Renal cortex interstitium (tissue), 15 donors: ENCODE results near the gene TBCC. TPM values are rescaled to one million over a fixed set of nuclear protein-coding genes. Genes with fewer than 3 reads are reported as not detected.

Source experiments
- DNase-seq, 11 donors: peaks; one replicate each; pipeline ENCODE4 v3.0.0-alpha.2; 2013; ENCODE audit warnings: low read depth in 9 of 11, low spot score in 4 of 11; ENCODE audit errors: extremely low read depth in 1 of 11
- long read RNA-seq, 16 experiments: transcript quantifications; one replicate each; lab custom pipeline, GENCODE V29; 2026
- polyA plus RNA-seq, 3 donors: library from polyadenylated mRNA; unstranded; fragments of 120-200 nt; gene quantifications; one replicate each; pipeline ENCODE4 v1.2.1, GENCODE V29; 2013; ENCODE audit not compliant: insufficient read length in 3 of 3

The TBCC gene, protein sequence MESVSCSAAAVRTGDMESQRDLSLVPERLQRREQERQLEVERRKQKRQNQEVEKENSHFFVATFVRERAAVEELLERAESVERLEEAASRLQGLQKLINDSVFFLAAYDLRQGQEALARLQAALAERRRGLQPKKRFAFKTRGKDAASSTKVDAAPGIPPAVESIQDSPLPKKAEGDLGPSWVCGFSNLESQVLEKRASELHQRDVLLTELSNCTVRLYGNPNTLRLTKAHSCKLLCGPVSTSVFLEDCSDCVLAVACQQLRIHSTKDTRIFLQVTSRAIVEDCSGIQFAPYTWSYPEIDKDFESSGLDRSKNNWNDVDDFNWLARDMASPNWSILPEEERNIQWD
- 10 to 100 TPM; 21.5 to 26.2 (median 23.4) TPM for polyA plus RNA-seq
- long read RNA-seq, donor 1, transcript TBCC-201 (1 exons, 1,616 nt) = major isoform, 24 of 24 reads
- long read RNA-seq, donor 1, partial matches to known transcripts = 0 of 24 reads
- long read RNA-seq, donor 1, other reads (novel, unspliced or antisense) = 0 of 24 reads
- long read RNA-seq, donor 2, transcript TBCC-201 (1 exons, 1,616 nt) = major isoform, 26 of 26 reads
- long read RNA-seq, donor 2, partial matches to known transcripts = 0 of 26 reads
- long read RNA-seq, donor 2, other reads (novel, unspliced or antisense) = 0 of 26 reads
- long read RNA-seq, donor 3, transcript TBCC-201 (1 exons, 1,616 nt) = major isoform, 27 of 27 reads
- long read RNA-seq, donor 3, partial matches to known transcripts = 0 of 27 reads
- long read RNA-seq, donor 3, other reads (novel, unspliced or antisense) = 0 of 27 reads
- long read RNA-seq, donor 4, transcript TBCC-201 (1 exons, 1,616 nt) = major isoform, 13 of 13 reads
- long read RNA-seq, donor 4, partial matches to known transcripts = 0 of 13 reads
- long read RNA-seq, donor 4, other reads (novel, unspliced or antisense) = 0 of 13 reads
- long read RNA-seq, donor 5 = 0 reads
- long read RNA-seq, donor 6, transcript TBCC-201 (1 exons, 1,616 nt) = major isoform, 24 of 24 reads
- long read RNA-seq, donor 6, partial matches to known transcripts = 0 of 24 reads
- long read RNA-seq, donor 6, other reads (novel, unspliced or antisense) = 0 of 24 reads
- long read RNA-seq, donor 7, transcript TBCC-201 (1 exons, 1,616 nt) = major isoform, 19 of 19 reads
- long read RNA-seq, donor 7, partial matches to known transcripts = 0 of 19 reads
- long read RNA-seq, donor 7, other reads (novel, unspliced or antisense) = 0 of 19 reads
- long read RNA-seq, donor 8 = 0 reads
- long read RNA-seq, donor 9, transcript TBCC-201 (1 exons, 1,616 nt) = major isoform, 29 of 29 reads
- long read RNA-seq, donor 9, partial matches to known transcripts = 0 of 29 reads
- long read RNA-seq, donor 9, other reads (novel, unspliced or antisense) = 0 of 29 reads
- long read RNA-seq, donor 10, transcript TBCC-201 (1 exons, 1,616 nt) = major isoform, 22 of 22 reads
- long read RNA-seq, donor 10, partial matches to known transcripts = 0 of 22 reads
- long read RNA-seq, donor 10, other reads (novel, unspliced or antisense) = 0 of 22 reads
- long read RNA-seq, donor 11, transcript TBCC-201 (1 exons, 1,616 nt) = major isoform, 8 of 8 reads
- long read RNA-seq, donor 11, partial matches to known transcripts = 0 of 8 reads
- long read RNA-seq, donor 11, other reads (novel, unspliced or antisense) = 0 of 8 reads
- long read RNA-seq, donor 12, transcript TBCC-201 (1 exons, 1,616 nt) = major isoform, 11 of 11 reads
- long read RNA-seq, donor 12, partial matches to known transcripts = 0 of 11 reads
- long read RNA-seq, donor 12, other reads (novel, unspliced or antisense) = 0 of 11 reads
- long read RNA-seq, donor 13 = 0 reads
- long read RNA-seq, donor 14, transcript TBCC-201 (1 exons, 1,616 nt) = major isoform, 16 of 16 reads
- long read RNA-seq, donor 14, partial matches to known transcripts = 0 of 16 reads
- long read RNA-seq, donor 14, other reads (novel, unspliced or antisense) = 0 of 16 reads
- long read RNA-seq, donor 15, transcript TBCC-201 (1 exons, 1,616 nt) = major isoform, 15 of 15 reads
- long read RNA-seq, donor 15, partial matches to known transcripts = 0 of 15 reads
- long read RNA-seq, donor 15, other reads (novel, unspliced or antisense) = 0 of 15 reads
- long read RNA-seq, donor 16, transcript TBCC-201 (1 exons, 1,616 nt) = major isoform, 36 of 36 reads
- long read RNA-seq, donor 16, partial matches to known transcripts = 0 of 36 reads
- long read RNA-seq, donor 16, other reads (novel, unspliced or antisense) = 0 of 36 reads

GRCh38 chr6:42745640-42746462 is at the start of gene TBCC:
TSS of gene TBCC (minus strand) at chr6:42746103. CDS start at chr6:42746073, 30 bp downstream.
- DNase-seq = peak; percentile 91 to 99 (median 97)

- DNase-seq = no peak
Observed at GRCh38 chr6:42795651-42796050, 49.7 kb upstream of the TBCC start.

GRCh38 chr6:42791706-42792320 is 45.9 kb upstream of the TBCC start:
- DNase-seq = no peak

DNA sequence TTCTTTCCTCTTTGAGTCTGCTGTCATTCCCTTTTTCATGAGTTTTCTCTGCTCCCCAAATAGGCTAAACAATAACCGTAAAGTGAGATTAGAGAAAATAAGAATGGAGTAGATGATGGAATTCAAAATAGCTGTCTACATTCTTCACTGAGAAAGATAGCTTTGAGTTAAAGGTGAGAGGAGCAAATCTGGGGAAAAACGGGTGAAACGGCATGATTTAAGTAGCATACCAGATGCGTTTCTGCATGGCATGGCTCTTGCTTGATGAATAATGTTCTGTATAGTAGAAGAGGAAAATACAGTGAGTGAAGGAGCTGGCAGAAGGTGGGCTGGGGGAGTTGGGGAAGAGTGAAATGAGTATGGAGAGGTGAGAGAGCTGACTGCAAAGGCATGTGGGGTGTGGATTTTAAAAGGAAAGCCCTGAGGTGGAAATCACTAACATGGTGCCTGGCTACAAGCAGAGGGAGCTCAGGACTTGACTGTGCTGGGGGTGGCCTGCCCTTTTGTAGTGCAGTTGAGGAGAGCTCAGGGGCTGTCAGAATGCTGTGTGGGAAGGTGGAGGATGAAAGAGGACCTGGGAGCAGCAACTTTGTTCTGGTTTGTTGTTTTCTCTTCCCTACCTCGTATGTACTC is 44.8 kb upstream of the TBCC start:
- no peak for DNase-seq

GRCh38 chr6:42788671-42789070 is 42.8 kb upstream of the TBCC start:
- DNase-seq = no peak

DNA sequence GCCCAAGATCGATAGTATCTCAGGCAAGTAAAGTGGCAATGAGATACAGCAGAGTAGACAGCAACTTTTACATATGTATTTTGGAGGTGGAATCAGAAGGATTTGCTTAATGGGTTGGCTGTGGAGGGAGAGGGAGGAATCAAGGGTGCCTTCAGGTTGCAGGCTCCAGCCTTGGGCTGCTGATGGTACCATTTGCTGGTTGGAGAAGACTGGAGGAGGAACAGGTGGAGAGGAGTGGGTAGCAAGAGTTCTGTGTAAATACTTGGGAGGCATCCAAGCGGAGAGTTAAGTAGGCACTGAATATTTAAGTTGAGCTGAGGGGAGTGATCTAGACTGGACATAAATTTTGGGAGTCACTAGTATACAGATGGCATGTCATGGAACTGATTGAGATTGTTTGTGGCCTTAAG is 41.2 kb upstream of the TBCC start:
- DNase-seq = peak in 3 of 11 donors; percentile 59 to 65 (median 64)

DNA sequence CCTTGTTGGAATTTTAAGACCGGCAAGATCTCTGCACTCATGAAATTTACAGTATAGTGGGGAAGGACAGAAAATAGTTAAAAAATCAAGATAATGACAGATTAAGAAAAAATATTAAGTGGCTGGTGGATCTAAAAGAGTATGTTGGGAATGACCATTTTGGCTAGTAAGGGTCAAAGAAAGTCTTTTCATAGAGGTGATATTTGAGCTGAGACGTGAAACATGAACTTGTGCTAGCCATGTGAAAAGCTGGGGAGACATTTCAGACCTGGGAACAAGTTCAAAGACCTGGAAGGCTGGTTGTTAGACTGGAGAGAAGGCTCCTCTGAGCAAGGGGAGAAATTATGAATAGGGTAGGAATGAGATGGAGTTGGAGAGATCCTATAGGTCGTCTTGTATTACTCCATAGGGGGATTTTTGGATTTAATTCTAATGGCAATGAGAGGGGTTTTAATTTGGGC is 40.7 kb upstream of the TBCC start:
- DNase-seq = no peak

DNA sequence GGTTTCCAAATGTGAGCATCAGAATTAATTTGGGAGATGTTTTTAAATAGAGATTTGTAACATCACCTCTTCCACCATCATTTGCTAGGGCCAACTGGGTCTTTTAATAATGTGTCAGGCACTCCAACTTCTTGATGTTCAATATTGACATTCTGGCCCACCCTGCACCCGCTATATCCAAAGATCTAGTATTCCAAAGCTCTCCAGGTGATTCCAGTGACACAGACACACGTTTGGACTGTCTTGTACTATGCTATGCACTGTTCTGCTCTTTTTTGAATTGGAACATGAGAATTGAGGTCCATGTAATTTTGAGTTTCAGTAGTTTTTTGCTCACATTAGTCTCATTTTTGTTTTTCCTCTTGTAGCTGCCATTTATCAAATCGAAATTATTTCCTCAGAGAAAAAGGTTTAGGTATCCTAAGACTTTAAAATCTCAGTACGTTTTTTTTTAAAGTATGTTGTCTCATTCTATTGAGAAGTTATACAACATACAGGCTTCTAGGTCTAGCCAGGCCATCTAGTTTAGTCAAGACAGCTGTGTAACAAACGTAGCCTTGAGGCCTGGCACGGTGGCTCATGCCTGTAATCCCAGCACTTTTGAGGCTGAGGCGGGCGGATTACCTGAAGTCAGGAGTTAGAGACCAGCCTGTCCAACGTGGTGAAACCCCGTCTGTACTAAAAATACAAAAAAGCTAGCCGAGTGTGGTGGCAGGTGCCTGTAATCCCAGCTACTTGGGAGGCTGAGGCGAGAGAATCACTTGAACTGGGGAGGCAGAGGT is 39.0 kb upstream of the TBCC start:
- DNase-seq = no peak

DNA sequence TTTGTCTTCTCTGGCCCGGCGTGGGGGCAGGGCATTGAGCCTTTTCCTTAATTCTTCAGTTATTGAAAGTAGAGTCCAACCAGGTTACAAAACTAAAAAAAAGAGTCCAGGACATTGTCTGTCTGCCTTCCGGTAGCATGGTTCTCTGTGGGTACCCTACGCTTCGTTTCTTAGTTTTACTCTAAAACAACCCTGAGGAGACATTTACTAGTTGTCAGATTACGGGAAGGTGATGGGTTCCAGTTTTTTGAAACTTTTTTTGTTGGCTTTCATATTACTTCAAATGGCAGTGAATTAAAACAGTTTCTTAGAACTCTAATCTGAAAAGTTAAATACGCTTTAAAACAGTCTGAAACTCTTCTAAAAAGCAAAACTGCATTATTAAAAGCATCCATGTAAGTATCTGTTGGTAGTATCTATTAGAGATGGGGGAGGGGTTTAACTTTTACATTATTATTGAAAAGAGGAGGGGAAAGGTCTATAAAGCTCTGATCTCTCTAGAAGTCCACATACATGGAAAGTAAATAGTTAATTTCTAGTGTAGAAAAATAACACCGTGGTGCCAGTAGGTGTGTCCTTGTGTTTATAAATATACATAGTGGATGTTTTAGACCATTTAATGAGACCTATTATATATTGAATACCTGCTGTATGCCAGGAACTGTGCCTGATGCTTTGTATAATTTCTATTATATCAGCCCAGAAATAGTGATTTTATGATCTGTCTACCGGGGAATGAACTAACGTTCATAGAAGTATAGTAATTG is 38.2 kb upstream of the TBCC start:
- DNase-seq = no peak

DNA sequence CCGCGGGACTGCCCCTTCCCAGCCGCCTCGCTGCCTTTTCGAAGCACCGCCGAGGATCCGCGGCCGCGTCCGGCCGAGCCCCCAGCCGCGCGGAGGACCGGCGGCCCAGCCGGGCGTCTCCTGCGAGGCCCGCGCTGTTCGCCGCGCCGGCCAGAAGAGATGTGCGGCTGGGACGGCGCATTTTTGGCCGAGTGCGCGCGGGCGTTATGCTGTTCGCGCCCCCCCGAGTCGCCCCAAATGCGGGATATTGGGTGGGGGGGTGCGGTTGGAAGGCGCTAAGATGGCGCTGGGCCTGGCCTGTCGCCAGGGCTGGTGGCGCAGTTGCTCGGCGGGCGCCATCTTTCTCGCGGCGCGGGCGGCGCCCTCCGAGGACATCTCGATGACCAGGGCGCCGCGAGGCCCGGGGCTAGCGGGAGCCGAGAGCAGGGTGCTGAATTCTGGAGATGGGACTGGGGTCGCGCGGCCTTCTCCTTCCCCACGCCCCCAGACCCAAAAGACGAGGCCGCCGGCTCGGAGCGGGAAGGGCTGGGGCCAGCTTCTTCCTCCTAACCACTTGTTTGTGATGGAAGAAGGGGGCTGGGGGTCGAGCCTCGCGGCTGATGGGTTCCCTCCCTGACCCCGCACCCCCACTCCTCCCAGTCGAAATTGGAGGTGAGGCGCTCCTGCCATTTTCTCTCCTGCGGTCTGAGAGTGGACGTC is 37.4 kb upstream of the TBCC start:
- peak in 7 of 11 donors; percentile 58 to 77 (median 72) for DNase-seq

DNA sequence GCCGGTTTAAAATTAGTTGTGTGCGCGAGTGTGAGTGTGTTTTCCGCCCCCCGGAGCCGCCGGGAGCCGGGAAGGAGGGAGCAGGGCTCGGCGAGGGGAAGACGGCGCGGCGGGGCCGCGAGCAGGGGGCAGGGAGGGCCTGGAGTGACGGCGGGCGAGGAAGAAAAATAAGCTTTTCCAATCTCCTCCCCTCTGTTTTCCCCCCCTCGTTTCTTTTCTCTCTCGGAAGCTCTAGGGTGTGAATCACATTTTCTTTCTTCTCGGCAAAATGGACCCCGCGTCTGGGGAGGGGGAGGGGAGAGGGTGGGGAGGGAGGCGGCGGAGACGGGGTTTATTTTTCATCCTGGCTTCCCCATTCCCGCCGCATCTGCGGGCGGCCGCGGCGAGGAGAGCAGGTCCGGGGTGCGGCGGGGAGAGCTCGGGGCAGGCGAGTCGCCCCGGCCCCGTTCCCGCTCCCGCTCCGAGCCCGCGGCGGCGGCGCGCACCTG is 36.8 kb upstream of the TBCC start:
- peak in 7 of 11 donors; percentile 58 to 79 (median 71) for DNase-seq

GRCh38 chr6:42781796-42782688 is 36.1 kb upstream of the TBCC start, which contains the start of gene BICRAL:
TSS of gene BICRAL (plus strand) at chr6:42782052. CDS start at chr6:42822023, 39,971 bp downstream.
- peak in 10 of 11 donors; percentile 64 to 86 (median 79) for DNase-seq
